OCI-LY7 (cell line): ENCODE measurements around the gene KCNJ11. TPM values are rescaled to one million over a fixed set of nuclear protein-coding genes. Genes with fewer than 3 reads are reported as not detected.

ENCODE experiments used
- BruUV-seq: library from RNA; stranded (reverse); fragments of 400-500 nt; replicated peaks from 2 replicates; lab custom pipeline; 2021; lab: Mats Ljungman, UMichigan
- CTCF ChIA-PET: fragments of 300-600 bp; sonication (Branson Sonifier 250); formaldehyde crosslinking; loops from one replicate; lab custom pipeline; 2022; ENCODE audit warnings: antibody characterized with exemption; ENCODE audit not compliant: unreplicated experiment; lab: Charles Lee
- POLR2A ChIA-PET: fragments of 300-600 bp; sonication (Branson Sonifier 250); formaldehyde crosslinking; loops from one replicate; lab custom pipeline; 2022; ENCODE audit warnings: antibody characterized with exemption; lab: Charles Lee
- DNase-seq: peaks from one replicate; pipeline ENCODE4 v3.0.0-alpha.2; 2015; ENCODE audit warnings: low spot score
- H2AFZ ChIP-seq: fragments of 200-600 bp; sonication (generic), shearing (Covaris generic); 2 replicates; pipeline ENCODE4 v1.6.1; 2014; ENCODE audit warnings: mild to moderate bottlenecking, antibody characterized with exemption, low read length, moderate library complexity
- H3K27ac ChIP-seq: fragments of 200-600 bp; sonication (generic); 2 replicates; pipeline ENCODE4 v1.5.1; 2014; ENCODE audit warnings: mixed run types, low read depth, mild to moderate bottlenecking, moderate library complexity, low read length, inconsistent platforms; ENCODE audit not compliant: poor library complexity, severe bottlenecking
- H3K36me3 ChIP-seq: fragments of 200-600 bp; sonication (generic); 2 replicates; pipeline ENCODE4 v1.6.1; 2014; ENCODE audit warnings: mild to moderate bottlenecking, antibody characterized with exemption, low read length, moderate library complexity, mixed read lengths; ENCODE audit not compliant: insufficient read depth
- H3K4me1 ChIP-seq: fragments of 200-600 bp; sonication (generic); 2 replicates; pipeline ENCODE4 v1.5.1; 2014; ENCODE audit warnings: mild to moderate bottlenecking, low read length; ENCODE audit not compliant: insufficient read depth, poor library complexity, severe bottlenecking
- H3K4me2 ChIP-seq: fragments of 200-600 bp; sonication (generic); 2 replicates; pipeline ENCODE4 v1.6.1; 2014; ENCODE audit warnings: mild to moderate bottlenecking, low read length
- H3K4me3 ChIP-seq: fragments of 200-600 bp; sonication (generic); 2 replicates; pipeline ENCODE4 v1.5.1; 2014; ENCODE audit warnings: mild to moderate bottlenecking, low read depth, low read length; ENCODE audit not compliant: poor library complexity, severe bottlenecking
- H3K79me2 ChIP-seq: fragments of 200-600 bp; sonication (generic); 2 replicates; pipeline ENCODE4 v1.6.1; 2016; ENCODE audit warnings: low read depth, mild to moderate bottlenecking, low read length, moderate library complexity, mixed read lengths; ENCODE audit not compliant: insufficient read depth
- H3K9me2 ChIP-seq: fragments of 200-600 bp; sonication (generic); 2 replicates; pipeline ENCODE4 v1.6.1; 2016; ENCODE audit warnings: mild to moderate bottlenecking, low read length, mixed read lengths; ENCODE audit not compliant: insufficient read depth
- H3K9me3 ChIP-seq: fragments of 200-600 bp; sonication (generic); 2 replicates; pipeline ENCODE4 v1.6.1; 2014; ENCODE audit warnings: mild to moderate bottlenecking, mixed run types, low read length, mixed read lengths
- H4K20me1 ChIP-seq: fragments of 200-600 bp; sonication (generic); 2 replicates; pipeline ENCODE4 v1.6.1; 2014; ENCODE audit warnings: mild to moderate bottlenecking, antibody characterized with exemption, low read length, moderate library complexity, mixed read lengths; ENCODE audit not compliant: insufficient read depth
- EZH2phosphoT487 ChIP-seq: fragments of 200-600 bp; sonication (generic); IDR thresholded peaks from 2 replicates; pipeline ENCODE4 v1.6.1; 2018; ENCODE audit warnings: low read depth, borderline replicate concordance, mild to moderate bottlenecking, mixed run types, antibody characterized with exemption, low read length, moderate library complexity, mixed read lengths
- intact Hi-C: fragments of 100-400 bp; cut with micrococcal nuclease; formaldehyde crosslinking; loops from one replicate; pipeline ENCODE4 v1.10.0; 2022; ENCODE audit not compliant: unreplicated experiment
- total RNA-seq, 2 experiments: library from RNA; depleted of rRNA in 1 of 2; stranded (reverse); fragments of >200 nt in 1 of 2; shearing (Covaris generic) in 1 of 2; gene quantifications; 2 replicates each; pipeline ENCODE4 v1.2.3, GENCODE V29; 2014 to 2022
- TF ChIP-seq, protein P1 (sequence below): fragments of 200-600 bp; sonication (generic); conservative IDR thresholded peaks from 2 replicates; pipeline ENCODE4 v1.5.1; 2014; ENCODE audit warnings: mild to moderate bottlenecking, antibody characterized with exemption, low read length, moderate library complexity, mixed read lengths

Gene KCNJ11
- total RNA-seq, 2 experiments from 2014 or later = 7.0 to 8.0 TPM

DNA sequence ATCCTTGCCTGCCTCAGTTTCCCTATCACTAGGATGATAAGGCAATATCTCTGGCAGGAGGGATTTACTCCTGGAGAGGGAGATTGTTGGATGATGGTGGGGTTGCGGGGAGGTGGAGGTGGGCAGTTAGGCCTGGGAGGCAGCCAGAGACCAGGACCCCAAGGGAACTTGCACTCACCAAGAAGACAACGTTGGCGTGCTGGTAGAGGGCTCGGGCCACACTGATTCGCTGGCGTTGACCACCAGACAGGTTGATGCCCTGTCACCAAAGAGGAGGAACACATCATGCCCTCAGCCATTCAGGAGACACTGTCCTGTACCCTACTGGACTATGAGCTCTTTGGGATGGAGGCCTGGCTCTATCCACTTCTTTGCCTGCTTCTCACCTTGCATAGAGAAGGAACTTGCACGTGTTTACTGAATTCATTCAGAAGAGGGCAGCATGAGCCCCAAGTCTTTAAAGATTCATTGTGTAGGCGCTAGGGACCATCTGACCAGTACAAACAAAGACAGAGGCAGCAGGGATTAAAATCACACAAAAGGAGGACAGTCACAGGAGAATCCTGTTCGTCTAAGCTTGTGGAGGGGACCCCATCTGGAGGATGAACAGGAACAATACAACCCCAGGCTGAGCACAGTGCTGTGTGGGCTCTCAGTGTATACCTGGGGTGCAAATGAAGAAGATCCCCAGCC lies 24.2 kb upstream of the KCNJ11 start:
- Histone ChIP-seq H3K36me3 (no peaks in the 10 kb centered on the region), H3K9me2 (no peaks in the 10 kb centered on the region), H3K27ac (no peak overlapping the region), H4K20me1 (no peaks in the 10 kb centered on the region), H3K79me2 (no peaks in the 10 kb centered on the region), H3K4me2 (no peak overlapping the region), H3K4me3 (no peak overlapping the region), H3K9me3 (no peaks in the 10 kb centered on the region), H3K4me1 (no peaks in the 10 kb centered on the region), H2AFZ (no peak overlapping the region)
- intact Hi-C loops = no loop called here
- TF ChIP-seq, protein P1, sequence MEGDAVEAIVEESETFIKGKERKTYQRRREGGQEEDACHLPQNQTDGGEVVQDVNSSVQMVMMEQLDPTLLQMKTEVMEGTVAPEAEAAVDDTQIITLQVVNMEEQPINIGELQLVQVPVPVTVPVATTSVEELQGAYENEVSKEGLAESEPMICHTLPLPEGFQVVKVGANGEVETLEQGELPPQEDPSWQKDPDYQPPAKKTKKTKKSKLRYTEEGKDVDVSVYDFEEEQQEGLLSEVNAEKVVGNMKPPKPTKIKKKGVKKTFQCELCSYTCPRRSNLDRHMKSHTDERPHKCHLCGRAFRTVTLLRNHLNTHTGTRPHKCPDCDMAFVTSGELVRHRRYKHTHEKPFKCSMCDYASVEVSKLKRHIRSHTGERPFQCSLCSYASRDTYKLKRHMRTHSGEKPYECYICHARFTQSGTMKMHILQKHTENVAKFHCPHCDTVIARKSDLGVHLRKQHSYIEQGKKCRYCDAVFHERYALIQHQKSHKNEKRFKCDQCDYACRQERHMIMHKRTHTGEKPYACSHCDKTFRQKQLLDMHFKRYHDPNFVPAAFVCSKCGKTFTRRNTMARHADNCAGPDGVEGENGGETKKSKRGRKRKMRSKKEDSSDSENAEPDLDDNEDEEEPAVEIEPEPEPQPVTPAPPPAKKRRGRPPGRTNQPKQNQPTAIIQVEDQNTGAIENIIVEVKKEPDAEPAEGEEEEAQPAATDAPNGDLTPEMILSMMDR = no peak
- TF ChIP-seq EZH2phosphoT487 = no peak
- POLR2A ChIA-PET = interaction anchor here (0.7 kb wide), 1 partner anchor 282 kb away, joined by 3 read pairs; no protein-coding TSS in a partner anchor
- CTCF ChIA-PET = no interaction called here
- DNase-seq = no peak
- BruUV-seq = no TSS peak

DNA sequence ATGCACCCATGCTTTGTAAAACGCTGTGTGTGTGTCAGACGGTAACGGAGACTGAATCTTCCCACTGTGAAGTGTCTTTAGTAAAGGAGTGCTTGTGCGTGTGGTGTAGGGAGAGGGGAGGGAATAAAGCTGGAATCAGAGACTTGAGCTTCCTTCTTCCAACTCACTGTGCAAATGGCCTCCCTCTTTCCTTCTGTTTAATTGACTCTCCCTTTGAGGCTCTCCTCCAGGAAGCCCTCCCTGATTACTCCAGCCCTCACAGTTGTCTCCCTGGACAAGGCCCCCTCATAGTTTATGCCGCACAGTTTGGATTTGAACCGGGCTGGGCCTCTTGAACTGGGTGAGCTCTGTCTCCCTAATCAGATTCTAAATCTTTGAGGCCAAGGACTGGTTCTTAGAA lies 23.0 kb upstream of the KCNJ11 start:
- Histone ChIP-seq H3K4me3 (no peak overlapping the region), H3K9me2 (no peaks in the 10 kb centered on the region), H4K20me1 (no peaks in the 10 kb centered on the region), H3K4me1 (no peaks in the 10 kb centered on the region), H3K9me3 (no peaks in the 10 kb centered on the region), H3K27ac (no peak overlapping the region), H2AFZ (no peak overlapping the region), H3K36me3 (no peaks in the 10 kb centered on the region), H3K4me2 (no peak overlapping the region), H3K79me2 (no peaks in the 10 kb centered on the region)
- TF ChIP-seq EZH2phosphoT487 = no peak
- TF ChIP-seq, protein P1 = no peak
- BruUV-seq = no TSS peak
- no peak for DNase-seq
- ChIA-PET CTCF (no interaction called here), POLR2A (no interaction called here)
- intact Hi-C loops = no loop called here

DNA sequence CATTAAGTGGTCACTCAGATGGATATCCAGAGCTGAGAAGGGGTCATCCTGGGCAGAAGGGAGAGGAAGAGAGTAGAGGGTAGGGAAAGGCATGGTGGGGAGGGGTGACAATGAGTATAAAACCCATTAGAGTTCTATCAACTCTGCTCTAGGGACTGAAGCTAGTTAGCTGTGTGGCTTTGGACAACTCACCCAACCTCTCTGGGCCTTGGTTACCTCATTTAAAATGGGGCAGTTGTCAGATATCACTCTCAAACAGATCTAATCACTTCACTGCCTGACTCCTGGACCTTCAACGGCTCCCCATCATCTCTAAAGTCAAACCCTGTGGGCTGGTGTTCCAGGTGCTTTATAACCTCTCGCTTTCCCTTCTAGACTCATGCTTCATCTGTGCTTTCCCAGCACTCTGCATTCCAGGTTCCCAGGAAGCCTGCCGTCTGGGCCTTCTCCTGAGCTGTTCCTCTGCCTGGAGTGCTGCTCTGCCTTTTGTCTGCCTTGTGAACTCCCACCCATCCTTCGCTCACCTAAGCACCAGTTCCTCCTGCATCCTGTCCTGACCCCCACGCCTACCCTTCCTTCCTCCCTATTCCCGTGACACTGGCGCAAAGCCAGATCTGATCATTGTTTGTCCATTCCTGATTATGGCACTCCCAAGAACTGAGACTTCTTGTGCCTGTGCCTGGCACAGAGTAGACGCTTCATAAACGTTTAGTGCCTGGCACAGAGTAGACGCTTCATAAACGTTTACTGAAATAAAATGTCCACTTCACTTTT lies 22.3 kb upstream of the KCNJ11 start:
- ChIA-PET CTCF (no interaction called here), POLR2A (no interaction called here)
- Histone ChIP-seq H3K79me2 (no peaks in the 10 kb centered on the region), H3K36me3 (no peaks in the 10 kb centered on the region), H3K9me2 (no peaks in the 10 kb centered on the region), H3K4me2 (no peak overlapping the region), H3K4me3 (no peak overlapping the region), H3K4me1 (no peaks in the 10 kb centered on the region), H2AFZ (no peak overlapping the region), H3K27ac (no peak overlapping the region), H4K20me1 (no peaks in the 10 kb centered on the region), H3K9me3 (no peaks in the 10 kb centered on the region)
- no peak for DNase-seq
- no TSS peak for BruUV-seq
- intact Hi-C loops = no loop called here
- TF ChIP-seq, protein P1 = no peak
- no peak for TF ChIP-seq EZH2phosphoT487
